ENCODE measurements around the gene NPR2. TPM values are rescaled to one million over a fixed set of nuclear protein-coding genes. Genes with fewer than 3 reads are reported as not detected.

The NPR2 gene
- total RNA-seq, 6 experiments from 2014 or later: 2.8 to 34.5 (median 13.1) TPM

DNA sequence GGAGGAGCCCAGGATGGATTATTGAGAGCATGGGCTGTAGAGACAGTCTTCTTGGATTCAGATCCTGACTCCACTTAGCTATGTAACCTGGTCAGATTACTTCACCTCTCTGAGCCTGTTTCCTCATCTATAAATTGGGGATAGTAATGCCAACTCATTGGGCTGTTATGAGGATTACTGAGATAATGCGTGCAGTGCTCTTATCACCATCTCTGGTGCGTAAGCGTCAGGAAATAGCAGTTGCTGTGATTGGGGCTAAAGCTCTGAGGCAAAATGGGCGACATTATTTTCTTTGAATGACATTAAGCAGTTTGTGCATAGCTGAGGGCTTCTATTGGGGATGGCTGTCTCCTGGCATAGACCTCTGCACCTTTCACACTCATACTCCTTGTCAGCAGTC is 36.3 kb upstream of the NPR2 start:
- 100% methylated on average over 4 of the region's 4 CpGs for WGBS (ENCODE audit: insufficient coverage, low coverage, low lambda C conversion rate, missing lambda C conversion rate)
- ATAC-seq: no peak

DNA sequence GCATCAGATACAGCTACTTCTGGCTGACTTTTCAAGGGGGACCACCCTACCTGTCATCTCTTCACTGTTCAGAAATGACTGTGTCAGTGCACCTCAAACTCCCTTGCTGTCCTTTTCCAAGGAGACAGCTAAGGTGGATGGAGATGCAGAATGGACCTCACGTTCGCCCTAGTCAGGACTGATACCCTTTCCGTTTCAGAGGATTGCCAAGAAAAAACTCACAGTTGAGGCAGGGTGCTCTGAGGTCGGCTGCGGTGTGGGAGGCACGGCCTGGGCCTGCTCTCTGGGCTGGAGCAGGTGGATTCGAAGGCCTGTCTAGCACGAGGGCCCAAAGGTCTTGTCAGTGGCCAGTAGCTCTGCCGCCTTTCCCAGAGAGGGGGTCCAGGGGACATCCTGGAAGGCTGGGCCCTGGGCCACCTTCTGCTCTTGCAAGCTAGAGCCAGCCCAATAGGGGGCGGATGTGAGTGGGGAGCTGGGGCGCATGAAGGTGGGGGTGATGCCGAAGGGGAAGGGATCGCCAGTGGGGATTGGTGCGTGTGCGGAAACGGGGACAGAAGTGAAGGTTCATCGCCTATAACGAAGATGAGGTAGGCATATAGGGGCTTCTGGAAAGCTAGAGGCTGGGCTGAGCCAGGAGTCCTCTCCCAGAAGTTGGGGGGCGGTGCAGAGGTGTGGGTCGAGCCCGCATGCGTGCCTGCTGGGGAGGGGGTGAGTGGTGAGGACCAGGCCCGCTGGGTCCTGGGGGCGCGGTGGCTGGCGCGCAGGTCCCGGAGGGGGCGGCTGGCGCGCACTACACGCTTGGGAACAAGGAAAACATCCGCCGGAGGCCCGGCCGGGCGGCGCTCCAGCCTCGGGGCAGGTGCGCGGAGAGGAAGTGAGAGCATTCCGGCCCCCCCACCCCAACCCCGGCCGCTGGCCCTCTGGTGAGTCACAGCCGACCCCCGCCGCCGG is 34.8 kb upstream of the NPR2 start:
- 10% methylated on average over 15 of the region's 48 CpGs for WGBS (ENCODE audit: insufficient coverage, low coverage, low lambda C conversion rate, missing lambda C conversion rate)
- DNase-seq (peak; percentile 77 to 85 (median 78)), ATAC-seq (peak; percentile 83 to 86 (median 85))
- Histone ChIP-seq H3K9me3 (no peaks in the 10 kb centered on the region), H3K4me1 (peaks cover 0 to 18% (median 6%) of the 10 kb centered on the region in 4 donors), H3K27ac (peak overlapping the region; percentile 72 to 93 (median 82)), H3K36me3 (peaks cover 0 to 23% (median 11%) of the 10 kb centered on the region in 4 donors), H3K4me3 (peak overlapping the region; percentile 61 to 68 (median 65)), H3K27me3 (no peaks in the 10 kb centered on the region)
- intact Hi-C loops (cut with DNase I): no loop called here
- TF ChIP-seq, protein P1, sequence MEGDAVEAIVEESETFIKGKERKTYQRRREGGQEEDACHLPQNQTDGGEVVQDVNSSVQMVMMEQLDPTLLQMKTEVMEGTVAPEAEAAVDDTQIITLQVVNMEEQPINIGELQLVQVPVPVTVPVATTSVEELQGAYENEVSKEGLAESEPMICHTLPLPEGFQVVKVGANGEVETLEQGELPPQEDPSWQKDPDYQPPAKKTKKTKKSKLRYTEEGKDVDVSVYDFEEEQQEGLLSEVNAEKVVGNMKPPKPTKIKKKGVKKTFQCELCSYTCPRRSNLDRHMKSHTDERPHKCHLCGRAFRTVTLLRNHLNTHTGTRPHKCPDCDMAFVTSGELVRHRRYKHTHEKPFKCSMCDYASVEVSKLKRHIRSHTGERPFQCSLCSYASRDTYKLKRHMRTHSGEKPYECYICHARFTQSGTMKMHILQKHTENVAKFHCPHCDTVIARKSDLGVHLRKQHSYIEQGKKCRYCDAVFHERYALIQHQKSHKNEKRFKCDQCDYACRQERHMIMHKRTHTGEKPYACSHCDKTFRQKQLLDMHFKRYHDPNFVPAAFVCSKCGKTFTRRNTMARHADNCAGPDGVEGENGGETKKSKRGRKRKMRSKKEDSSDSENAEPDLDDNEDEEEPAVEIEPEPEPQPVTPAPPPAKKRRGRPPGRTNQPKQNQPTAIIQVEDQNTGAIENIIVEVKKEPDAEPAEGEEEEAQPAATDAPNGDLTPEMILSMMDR (IDR thresholded peaks at IDR 0.05): peak; percentile 48 to 60 (median 52)
- no peak for TF ChIP-seq POLR2A (IDR thresholded peaks at IDR 0.05)

More for the DNA sequence above, 36.3 kb upstream of the NPR2 start:
- Histone ChIP-seq H3K9me3 (no peaks in the 10 kb centered on the region), H3K4me1 (peaks cover 0 to 21% (median 8%) of the 10 kb centered on the region in 4 donors), H3K27ac (no peak overlapping the region), H3K4me3 (no peak overlapping the region), H3K27me3 (no peaks in the 10 kb centered on the region), H3K36me3 (peaks cover 0 to 36% (median 14%) of the 10 kb centered on the region in 4 donors)
- intact Hi-C loops (cut with DNase I): no loop called here
- TF ChIP-seq, protein P1 (IDR thresholded peaks at IDR 0.05): no peak
- TF ChIP-seq POLR2A (IDR thresholded peaks at IDR 0.05): no peak
- no peak for DNase-seq

DNA sequence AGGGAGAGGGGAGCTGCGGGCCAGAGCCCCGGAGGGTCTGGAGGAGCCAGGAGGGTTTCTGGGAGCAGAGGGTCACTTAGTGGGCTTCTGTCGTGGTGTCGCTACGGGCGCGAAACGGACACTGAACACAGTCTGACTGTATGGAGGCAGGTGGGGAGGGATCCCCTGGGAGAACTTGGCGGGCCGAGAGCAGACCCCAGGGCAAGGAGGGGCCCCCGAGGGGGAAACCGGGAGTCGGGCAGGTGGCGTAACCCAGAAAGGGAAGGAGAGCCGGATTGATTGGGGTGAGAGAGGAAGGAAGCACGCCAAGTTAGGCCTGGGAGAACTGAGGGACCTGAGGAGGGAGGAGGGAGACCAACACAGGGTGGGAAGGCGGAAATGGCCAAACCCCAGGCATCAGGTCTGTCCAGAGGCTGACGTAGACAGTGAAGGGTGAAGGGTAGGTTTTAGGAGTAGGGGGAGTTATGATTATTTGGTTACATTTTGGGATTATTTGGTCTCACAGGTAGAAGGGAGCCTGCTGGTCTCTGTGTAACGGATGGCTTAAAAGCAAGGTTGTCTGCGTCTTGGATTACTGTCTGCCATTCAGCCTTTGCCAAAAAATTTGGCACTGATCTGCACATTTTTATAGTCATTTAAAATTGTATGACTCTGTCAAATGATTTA is 34.0 kb upstream of the NPR2 start:
- WGBS (ENCODE audit: insufficient coverage, low coverage, low lambda C conversion rate, missing lambda C conversion rate): under 1% methylated on average over 13 of the region's 20 CpGs
- Histone ChIP-seq H3K27ac (peak overlapping the region; percentile 72 to 93 (median 82)), H3K36me3 (peaks cover 0 to 15% (median 7%) of the 10 kb centered on the region in 4 donors), H3K4me3 (peak overlapping the region; percentile 61 to 68 (median 65)), H3K9me3 (no peaks in the 10 kb centered on the region), H3K27me3 (no peaks in the 10 kb centered on the region), H3K4me1 (peaks cover 0 to 18% (median 6%) of the 10 kb centered on the region in 4 donors)
- peak; percentile 67 to 73 (median 71) for ATAC-seq
- DNase-seq: peak in 1 of 3 donors; percentile 47
- peak; percentile 54 for TF ChIP-seq POLR2A (IDR thresholded peaks at IDR 0.05)
- TF ChIP-seq, protein P1 (IDR thresholded peaks at IDR 0.05): no peak
- intact Hi-C loops (cut with DNase I): no loop called here

DNA sequence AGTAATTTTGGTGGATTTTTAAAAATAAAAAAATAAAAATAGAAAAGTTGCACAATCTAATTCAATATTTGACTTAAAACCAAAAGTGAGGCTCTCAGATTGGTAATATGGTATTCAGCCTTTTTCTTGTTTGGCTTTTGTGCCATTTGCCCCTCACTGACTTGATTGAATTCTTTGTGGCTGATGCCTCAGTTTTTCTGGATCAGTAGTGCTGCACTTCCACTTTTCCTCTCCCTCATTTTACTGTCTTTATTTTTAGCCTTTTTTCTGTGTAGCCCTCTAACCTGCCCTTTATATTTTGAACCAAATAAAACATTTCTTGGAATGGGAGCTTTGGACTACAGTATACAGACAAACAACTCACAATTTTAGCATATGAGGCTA is 33.5 kb upstream of the NPR2 start:
- peaks cover 0 to 18% (median 6%) of the 10 kb centered on the region in 4 donors for H3K4me1 ChIP-seq
- H3K4me3 ChIP-seq: peak overlapping the region; percentile 61 to 68 (median 65)
- H3K27me3 ChIP-seq: no peaks in the 10 kb centered on the region
- DNase-seq: no peak
- ATAC-seq: no peak
- TF ChIP-seq, protein P1 (IDR thresholded peaks at IDR 0.05): no peak
- TF ChIP-seq POLR2A (IDR thresholded peaks at IDR 0.05): no peak
- H3K36me3 ChIP-seq: peaks cover 0 to 10% (median 4%) of the 10 kb centered on the region in 4 donors
- H3K27ac ChIP-seq: peak overlapping the region; percentile 72 to 93 (median 82)
- intact Hi-C loops (cut with DNase I): no loop called here
- H3K9me3 ChIP-seq: no peaks in the 10 kb centered on the region
